ENCODE data around the gene RPL5. TPM values are rescaled to one million over a fixed set of nuclear protein-coding genes. Genes with fewer than 3 reads are reported as not detected.
"Not testable (repeated sequence)": the region's sequence is repeated elsewhere in the genome, so short reads cannot be mapped to it uniquely, and the experiment has no call there.

RPL5 gene
- 1,000 to 10,000 TPM; 1,169 to 2,433 (median 2,010) TPM for total RNA-seq

DNA sequence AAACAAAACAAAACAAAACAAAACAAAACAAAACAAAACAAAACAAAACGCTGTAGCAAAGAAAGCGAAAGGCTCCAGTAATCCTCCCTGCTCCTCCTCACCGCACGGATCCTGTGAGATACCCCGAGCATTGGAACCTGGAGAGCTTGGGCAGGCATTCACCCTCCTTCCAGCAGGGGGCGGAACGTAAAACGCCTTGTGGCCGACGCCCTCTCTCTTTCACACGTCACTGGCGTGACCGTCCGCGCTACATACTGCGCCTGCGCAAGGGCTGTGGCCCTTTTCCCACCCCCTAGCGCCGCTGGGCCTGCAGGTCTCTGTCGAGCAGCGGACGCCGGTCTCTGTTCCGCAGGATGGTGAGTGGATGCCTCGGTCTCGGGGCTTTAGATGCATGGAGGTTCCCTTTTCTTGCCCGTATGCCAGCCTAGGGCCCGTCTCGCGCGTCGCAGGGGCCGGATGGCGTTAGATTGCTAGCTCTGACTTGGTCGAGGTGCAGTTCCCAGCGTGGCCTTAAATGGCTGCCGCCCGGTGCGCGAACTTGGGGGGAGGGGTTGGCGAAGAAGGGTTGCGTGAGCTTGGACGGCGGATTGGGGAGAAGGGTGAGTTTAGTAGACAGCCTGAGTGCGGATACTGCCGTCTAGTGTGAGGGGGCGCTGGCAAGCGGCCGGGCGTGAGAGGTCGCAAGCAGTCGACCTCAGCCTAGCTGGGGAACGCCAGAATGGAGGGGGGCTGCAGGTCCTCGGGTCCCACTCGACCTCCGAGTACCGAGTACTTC, at the start of gene RPL5:
Gene RPL5, plus strand, starts transcription at position 279 of the 775 bp plus-strand sequence. Its CDS starts 75 bp downstream, at position 354.
- no peak for TF ChIP-seq EP300 (IDR thresholded peaks at IDR 0.05)
- peak; percentile 99 for TF ChIP-seq POLR2AphosphoS5 (IDR thresholded peaks at IDR 0.05)
- TF ChIP-seq, protein P1, sequence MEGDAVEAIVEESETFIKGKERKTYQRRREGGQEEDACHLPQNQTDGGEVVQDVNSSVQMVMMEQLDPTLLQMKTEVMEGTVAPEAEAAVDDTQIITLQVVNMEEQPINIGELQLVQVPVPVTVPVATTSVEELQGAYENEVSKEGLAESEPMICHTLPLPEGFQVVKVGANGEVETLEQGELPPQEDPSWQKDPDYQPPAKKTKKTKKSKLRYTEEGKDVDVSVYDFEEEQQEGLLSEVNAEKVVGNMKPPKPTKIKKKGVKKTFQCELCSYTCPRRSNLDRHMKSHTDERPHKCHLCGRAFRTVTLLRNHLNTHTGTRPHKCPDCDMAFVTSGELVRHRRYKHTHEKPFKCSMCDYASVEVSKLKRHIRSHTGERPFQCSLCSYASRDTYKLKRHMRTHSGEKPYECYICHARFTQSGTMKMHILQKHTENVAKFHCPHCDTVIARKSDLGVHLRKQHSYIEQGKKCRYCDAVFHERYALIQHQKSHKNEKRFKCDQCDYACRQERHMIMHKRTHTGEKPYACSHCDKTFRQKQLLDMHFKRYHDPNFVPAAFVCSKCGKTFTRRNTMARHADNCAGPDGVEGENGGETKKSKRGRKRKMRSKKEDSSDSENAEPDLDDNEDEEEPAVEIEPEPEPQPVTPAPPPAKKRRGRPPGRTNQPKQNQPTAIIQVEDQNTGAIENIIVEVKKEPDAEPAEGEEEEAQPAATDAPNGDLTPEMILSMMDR (IDR thresholded peaks at IDR 0.05), result peak; percentile 87 to 97 (median 91)
- peak; percentile 88 to 90 for TF ChIP-seq POLR2A (IDR thresholded peaks at IDR 0.05)
- Histone ChIP-seq H3K4me3 (peak within 1 kb of the TSS; percentile 49 to 66), H3K4me1 (peaks cover 12 to 45% (median 20%) of the 10 kb centered on the region in 3 donors), H3K27me3 (no peaks in the 10 kb centered on the region), H3K27ac (peak within 1 kb of the TSS; percentile 86 to 97 (median 92)), H3K9me3 (no peaks in the 10 kb centered on the region), H3K36me3 (peaks cover 0 to 34% of the 10 kb centered on the region in 2 donors)
- ATAC-seq, result peak; percentile 99
- WGBS, 2 donors (ENCODE audit: low coverage in 1 of 2), result 0% methylated on average over 14 to 15 of the region's 57 CpGs

DNA sequence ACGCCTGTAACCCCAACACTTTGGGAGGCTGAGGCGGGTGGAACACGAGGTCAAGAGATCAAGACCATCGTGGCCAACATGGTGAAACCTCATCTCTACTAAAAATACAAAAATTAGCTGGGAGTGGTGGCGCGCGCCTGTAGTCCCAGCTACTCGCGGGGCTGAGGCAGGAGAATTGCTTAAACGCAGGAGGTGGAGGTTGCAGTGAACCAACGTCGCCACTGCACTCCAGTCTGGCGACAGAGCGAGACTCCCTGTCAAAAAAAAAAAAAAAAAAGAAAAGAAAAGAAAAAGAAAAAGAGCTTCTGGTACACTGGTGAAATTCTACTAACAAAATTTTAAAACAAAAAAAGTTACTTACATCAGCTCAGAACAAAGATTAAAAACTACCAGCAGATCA, 48.3 kb upstream of the RPL5 start:
- peaks cover 0 to 38% (median 7%) of the 10 kb centered on the region in 3 donors for H3K4me1 ChIP-seq
- not testable (repeated sequence) for H3K9me3 ChIP-seq

DNA sequence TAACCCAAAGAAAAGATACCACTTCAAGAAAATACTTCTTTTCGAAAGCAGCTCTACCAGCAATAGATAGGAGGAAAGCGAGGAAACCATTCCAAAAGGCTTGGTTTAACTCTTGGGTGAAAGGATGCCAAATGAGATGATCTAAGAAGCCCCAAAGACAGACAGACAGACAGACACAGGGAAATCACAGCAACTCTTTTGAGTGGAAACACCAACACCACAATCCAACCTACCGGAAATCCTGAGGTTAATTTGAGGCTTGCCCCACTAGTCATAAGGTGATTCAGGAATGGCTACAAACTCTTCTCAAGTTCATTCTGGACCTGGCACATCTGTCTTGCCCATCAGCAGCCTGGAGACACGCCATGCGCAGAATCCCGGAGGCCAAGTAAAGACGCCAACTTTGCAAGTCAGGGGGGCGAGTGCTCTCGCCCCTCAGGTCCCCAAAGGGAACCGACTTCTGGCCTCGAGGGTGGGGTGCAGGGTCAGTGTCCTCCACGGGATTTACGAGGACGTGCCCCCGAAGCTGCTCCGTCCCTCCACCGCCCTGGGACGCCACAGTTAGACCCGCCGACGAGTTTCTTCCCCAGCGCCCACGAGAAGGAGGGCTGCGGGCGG, 47.7 kb upstream of the RPL5 start:
- Histone ChIP-seq H3K36me3 (no peaks in the 10 kb centered on the region), H3K27ac (peak overlapping the region; percentile 79 to 100 (median 96)), H3K27me3 (no peaks in the 10 kb centered on the region), H3K4me3 (peak overlapping the region; percentile 51 to 88), H3K9me3 (no peaks in the 10 kb centered on the region), H3K4me1 (peaks cover 0 to 32% (median 7%) of the 10 kb centered on the region in 3 donors)
- ATAC-seq, result no peak
- TF ChIP-seq EP300 (IDR thresholded peaks at IDR 0.05) (no peak), POLR2AphosphoS5 (IDR thresholded peaks at IDR 0.05) (no peak), POLR2A (IDR thresholded peaks at IDR 0.05) (no peak)
- TF ChIP-seq, protein P1 (IDR thresholded peaks at IDR 0.05), result no peak
- WGBS, 2 donors (ENCODE audit: low coverage in 1 of 2), result 0 to 7% methylated on average over 2 to 3 of the region's 25 CpGs

More for the DNA sequence above, 48.3 kb upstream of the RPL5 start:
- Histone ChIP-seq H3K27ac (peak overlapping the region; percentile 79 to 100 (median 96)), H3K4me3 (peak overlapping the region; percentile 51 to 88)
- not testable (repeated sequence) for H3K27me3 ChIP-seq, H3K36me3 ChIP-seq, ATAC-seq
- 28 to 55% methylated on average over 10 to 13 of the region's 14 CpGs for WGBS, 2 donors (ENCODE audit: low coverage in 1 of 2)
- TF ChIP-seq, protein P1 (IDR thresholded peaks at IDR 0.05), result peak in 1 of 4 experiments; percentile 13

DNA sequence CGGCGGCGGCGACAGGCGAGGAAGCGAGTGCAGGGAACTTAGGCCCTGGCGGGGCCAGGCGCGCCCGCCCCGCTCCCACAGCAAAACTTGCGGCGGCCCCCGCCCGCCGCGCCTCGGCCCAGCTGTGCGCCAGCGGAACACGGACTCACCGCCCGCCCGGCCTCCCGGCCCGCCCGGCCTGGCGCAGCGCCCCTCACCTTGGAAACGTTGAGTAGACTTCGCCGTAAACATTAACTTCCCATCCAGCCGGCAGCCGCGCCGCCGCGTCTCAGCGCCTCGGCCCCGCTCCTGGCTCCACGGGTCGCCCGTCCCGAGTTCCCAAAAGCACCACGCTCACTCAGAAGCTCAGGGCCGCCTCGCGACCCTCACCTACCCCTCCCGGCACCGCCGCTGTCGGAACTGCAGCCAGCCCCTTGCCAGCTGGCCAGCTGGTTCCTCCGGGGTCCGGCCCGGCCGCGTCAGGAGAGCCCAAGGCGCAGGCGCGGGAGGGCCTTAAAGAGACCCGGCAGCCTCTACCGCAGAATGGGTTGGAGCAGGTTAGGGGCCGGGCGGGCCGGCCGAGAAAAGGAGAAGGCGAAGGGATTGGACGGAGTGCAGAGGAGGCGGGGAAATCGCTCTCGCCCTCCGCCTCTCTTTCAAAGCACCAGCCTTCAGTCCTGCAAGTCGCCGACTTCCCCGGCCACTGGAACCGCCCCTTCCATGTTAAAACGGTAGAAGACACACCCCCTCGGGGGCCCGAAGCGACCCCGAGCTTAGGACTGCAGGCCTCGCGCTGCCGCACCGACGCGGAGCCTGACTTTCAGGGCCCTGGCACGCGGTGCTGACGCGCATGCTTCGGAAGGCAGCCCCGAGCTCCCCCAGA, 47.0 kb upstream of the RPL5 start, which contains the start of gene EVI5:
Gene EVI5, minus strand, starts transcription at position 470 of the 862 bp plus-strand sequence. CDS start 48,562 bp downstream, outside the sequence.
- peak within 1 kb of the TSS; percentile 79 to 100 (median 96) for H3K27ac ChIP-seq
- H3K4me1 ChIP-seq, result peaks cover 0 to 31% (median 7%) of the 10 kb centered on the region in 3 donors
- no peaks in the 10 kb centered on the region for H3K9me3 ChIP-seq
- WGBS, 2 donors (ENCODE audit: low coverage in 1 of 2), result 0% methylated on average over 12 of the region's 94 CpGs; no CpG with 5 or more reads in 1 of the 2 donors
- peak; percentile 98 for ATAC-seq
- TF ChIP-seq, protein P1 (IDR thresholded peaks at IDR 0.05), result peak in 2 of 4 experiments; percentile 32 to 40
- no peak for TF ChIP-seq EP300 (IDR thresholded peaks at IDR 0.05)
- peak; percentile 68 to 69 for TF ChIP-seq POLR2A (IDR thresholded peaks at IDR 0.05)
- TF ChIP-seq POLR2AphosphoS5 (IDR thresholded peaks at IDR 0.05), result peak; percentile 70
- no peaks in the 10 kb centered on the region for H3K27me3 ChIP-seq
- H3K36me3 ChIP-seq, result no peaks in the 10 kb centered on the region
- peak within 1 kb of the TSS; percentile 51 to 88 for H3K4me3 ChIP-seq

Data from gastroesophageal sphincter (tissue), 4 donors.